ENCODE results near the gene KIF12.

KIF12 gene

DNA sequence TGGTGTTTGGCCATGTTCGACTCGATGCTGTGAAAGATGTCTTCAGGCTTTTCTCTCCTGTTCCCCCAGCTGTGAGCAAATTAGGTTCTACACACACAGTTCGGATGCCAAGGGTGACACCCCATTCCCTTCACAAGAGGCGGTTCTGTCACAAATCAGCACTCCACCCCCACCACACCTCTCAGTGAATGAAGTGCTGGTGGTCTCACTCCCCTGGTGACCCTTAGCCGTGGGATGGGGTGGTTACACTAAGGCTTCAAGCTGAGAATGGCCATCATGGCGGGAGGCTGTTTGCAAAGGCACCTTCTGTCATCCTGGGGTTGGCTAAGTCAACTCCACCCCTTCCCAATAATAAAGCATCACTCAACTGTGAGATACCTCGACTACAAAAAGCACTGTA lies 47.4 kb downstream of the KIF12 start:
- DNase-seq (ENCODE audit: extremely low read depth, low read depth) = no peak
- TF ChIP-seq, protein P1, sequence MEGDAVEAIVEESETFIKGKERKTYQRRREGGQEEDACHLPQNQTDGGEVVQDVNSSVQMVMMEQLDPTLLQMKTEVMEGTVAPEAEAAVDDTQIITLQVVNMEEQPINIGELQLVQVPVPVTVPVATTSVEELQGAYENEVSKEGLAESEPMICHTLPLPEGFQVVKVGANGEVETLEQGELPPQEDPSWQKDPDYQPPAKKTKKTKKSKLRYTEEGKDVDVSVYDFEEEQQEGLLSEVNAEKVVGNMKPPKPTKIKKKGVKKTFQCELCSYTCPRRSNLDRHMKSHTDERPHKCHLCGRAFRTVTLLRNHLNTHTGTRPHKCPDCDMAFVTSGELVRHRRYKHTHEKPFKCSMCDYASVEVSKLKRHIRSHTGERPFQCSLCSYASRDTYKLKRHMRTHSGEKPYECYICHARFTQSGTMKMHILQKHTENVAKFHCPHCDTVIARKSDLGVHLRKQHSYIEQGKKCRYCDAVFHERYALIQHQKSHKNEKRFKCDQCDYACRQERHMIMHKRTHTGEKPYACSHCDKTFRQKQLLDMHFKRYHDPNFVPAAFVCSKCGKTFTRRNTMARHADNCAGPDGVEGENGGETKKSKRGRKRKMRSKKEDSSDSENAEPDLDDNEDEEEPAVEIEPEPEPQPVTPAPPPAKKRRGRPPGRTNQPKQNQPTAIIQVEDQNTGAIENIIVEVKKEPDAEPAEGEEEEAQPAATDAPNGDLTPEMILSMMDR (IDR thresholded peaks at IDR 0.05; ENCODE audit: low read depth, low read length, missing control alignments) = no peak
- no peak overlapping the region for H3K4me3 ChIP-seq (replicated peaks; ENCODE audit: low read depth, low read length)

GRCh38 chr9:114051281-114051680 lies 47.8 kb downstream of the KIF12 start:
- no peak for DNase-seq (ENCODE audit: extremely low read depth, low read depth)
- TF ChIP-seq, protein P1 (IDR thresholded peaks at IDR 0.05; ENCODE audit: low read depth, low read length, missing control alignments) = no peak

GRCh38 chr9:114050646-114051045 lies 48.4 kb downstream of the KIF12 start:
- no peak overlapping the region for H3K4me3 ChIP-seq (replicated peaks; ENCODE audit: low read depth, low read length)
- TF ChIP-seq, protein P1 (IDR thresholded peaks at IDR 0.05; ENCODE audit: low read depth, low read length, missing control alignments) = no peak
- no peak for DNase-seq (ENCODE audit: extremely low read depth, low read depth)

More at GRCh38 chr9:114051281-114051680, 47.8 kb downstream of the KIF12 start:
- H3K4me3 ChIP-seq (replicated peaks; ENCODE audit: low read depth, low read length) = no peak overlapping the region

DNA sequence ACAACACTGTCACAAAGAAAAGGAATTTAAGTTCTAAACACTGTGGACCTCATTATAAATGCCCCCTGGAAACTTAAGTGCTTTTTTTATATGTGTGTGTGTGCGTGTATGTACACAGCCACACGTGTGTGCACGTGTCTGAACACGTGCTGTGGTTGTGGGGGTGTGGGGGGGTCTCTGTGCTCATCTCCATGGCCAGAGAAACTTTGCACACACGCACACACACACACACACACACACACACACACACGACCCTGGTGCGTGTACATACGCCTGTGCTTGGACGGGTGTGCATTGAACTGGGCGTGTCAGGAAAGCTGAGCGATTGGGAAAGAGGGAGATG lies 48.9 kb downstream of the KIF12 start:
- H3K4me3 ChIP-seq (replicated peaks; ENCODE audit: low read depth, low read length) = no peak overlapping the region
- TF ChIP-seq, protein P1 (IDR thresholded peaks at IDR 0.05; ENCODE audit: low read depth, low read length, missing control alignments) = no peak
- DNase-seq (ENCODE audit: extremely low read depth, low read depth) = no peak

- H3K4me3 ChIP-seq (replicated peaks; ENCODE audit: low read depth, low read length) = no peak overlapping the region
- DNase-seq (ENCODE audit: extremely low read depth, low read depth) = no peak
- TF ChIP-seq, protein P1 (IDR thresholded peaks at IDR 0.05; ENCODE audit: low read depth, low read length, missing control alignments) = no peak
These were observed 49.5 kb downstream of the KIF12 start for GRCh38 chr9:114049441-114050225.

DNA sequence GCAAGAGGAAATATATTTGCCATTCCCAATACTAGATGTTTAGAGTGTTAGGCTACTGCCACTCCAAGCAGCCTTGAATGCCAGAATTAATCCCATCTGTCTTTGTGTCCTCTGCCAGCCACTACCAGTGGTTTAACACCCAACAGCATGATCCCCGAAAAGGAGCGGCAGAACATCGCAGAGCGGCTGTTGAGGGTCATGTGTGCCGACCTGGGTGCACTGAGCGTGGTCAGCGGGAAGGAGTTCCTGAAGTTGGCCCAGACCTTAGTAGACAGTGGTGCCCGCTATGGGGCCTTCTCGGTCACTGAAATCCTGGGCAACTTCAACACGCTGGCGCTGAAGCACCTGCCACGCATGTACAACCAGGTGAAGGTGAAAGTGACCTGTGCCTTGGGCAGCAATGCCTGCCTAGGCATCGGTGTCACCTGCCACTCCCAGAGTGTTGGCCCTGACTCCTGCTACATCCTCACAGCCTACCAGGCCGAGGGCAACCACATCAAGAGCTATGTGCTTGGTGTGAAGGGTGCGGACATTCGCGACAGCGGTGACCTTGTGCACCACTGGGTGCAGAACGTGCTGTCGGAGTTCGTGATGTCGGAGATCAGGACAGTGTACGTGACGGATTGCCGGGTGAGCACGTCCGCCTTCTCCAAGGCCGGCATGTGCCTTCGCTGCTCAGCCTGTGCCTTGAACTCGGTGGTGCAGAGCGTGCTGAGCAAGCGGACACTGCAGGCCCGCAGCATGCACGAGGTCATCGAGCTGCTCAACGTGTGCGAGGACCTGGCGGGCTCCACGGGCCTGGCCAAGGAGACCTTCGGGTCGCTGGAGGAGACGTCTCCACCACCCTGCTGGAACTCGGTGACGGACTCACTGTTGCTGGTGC lies 50.3 kb downstream of the KIF12 start:
- DNase-seq (ENCODE audit: extremely low read depth, low read depth) = no peak
- no peak overlapping the region for H3K4me3 ChIP-seq (replicated peaks; ENCODE audit: low read depth, low read length)
- TF ChIP-seq, protein P1 (IDR thresholded peaks at IDR 0.05; ENCODE audit: low read depth, low read length, missing control alignments) = no peak

Data from HFF-Myc (cell line).